Keratinocyte (primary cell): Measurements from ENCODE around the gene ATAD3A. TPM values are rescaled to one million over a fixed set of nuclear protein-coding genes. Genes with fewer than 3 reads are reported as not detected.
"Not testable (repeated sequence)": the region's sequence is repeated elsewhere in the genome, so short reads cannot be mapped to it uniquely, and the experiment has no call there.

ENCODE experiments used
- DNase-seq: peaks from one replicate; pipeline ENCODE4 v3.0.0-alpha.2; 2011; ENCODE audit warnings: low read depth, missing footprints, low spot score
- FAIRE-seq: peaks from 2 replicates; lab custom pipeline; 2011; peaks lifted over from hg19 to GRCh38; lab: Jason Lieb, UNC
- H2AFZ ChIP-seq: 2 replicates; pipeline ENCODE4 v1.6.0; 2012; ENCODE audit warnings: low read length, control low read depth, inconsistent platforms; ENCODE audit not compliant: control insufficient read depth
- H3K27ac ChIP-seq: 2 replicates; pipeline ENCODE4 v1.5.1; 2011; ENCODE audit warnings: low read length; ENCODE audit not compliant: control insufficient read depth, insufficient read depth
- H3K27me3 ChIP-seq: 3 replicates; pipeline ENCODE4 v1.6.0; 2011; ENCODE audit warnings: low read length; ENCODE audit not compliant: control insufficient read depth, insufficient read depth; ENCODE audit errors: extremely low read depth
- H3K36me3 ChIP-seq, 2 experiments: 2 replicates in 1 of 2; 3 replicates in 1 of 2; pipeline ENCODE4 v1.5.1; 2011; ENCODE audit warnings: low read length in 2 of 2, mild to moderate bottlenecking in 1 of 2; ENCODE audit not compliant: control insufficient read depth in 2 of 2, insufficient read depth in 2 of 2; ENCODE audit errors: extremely low read depth in 1 of 2
- H3K4me1 ChIP-seq: 3 replicates; pipeline ENCODE4 v1.5.1; 2011; ENCODE audit warnings: low read length; ENCODE audit not compliant: control insufficient read depth, insufficient read depth; ENCODE audit errors: extremely low read depth
- H3K4me2 ChIP-seq: 3 replicates; pipeline ENCODE4 v1.6.0; 2011; ENCODE audit warnings: low read depth, low read length; ENCODE audit not compliant: control insufficient read depth, insufficient read depth; ENCODE audit errors: extremely low read depth
- H3K4me3 ChIP-seq, 3 experiments: fragments of 200-600 bp in 1 of 3; sonication (generic) in 1 of 3; 2 replicates in 2 of 3; 3 replicates in 1 of 3; pipeline ENCODE4 v1.5.1; 2011 to 2016; ENCODE audit warnings: low read length in 3 of 3, mild to moderate bottlenecking in 3 of 3, control low read depth in 2 of 3, inconsistent platforms in 1 of 3, low read depth in 1 of 3, mixed read lengths in 1 of 3, mixed run types in 1 of 3, moderate library complexity in 1 of 3; ENCODE audit not compliant: control insufficient read depth in 2 of 3, insufficient read depth in 2 of 3; ENCODE audit errors: extremely low read depth in 1 of 3
- H3K79me2 ChIP-seq: 2 replicates; pipeline ENCODE4 v1.6.0; 2012; ENCODE audit warnings: low read length; ENCODE audit not compliant: control insufficient read depth, insufficient read depth
- H3K9ac ChIP-seq: 3 replicates; pipeline ENCODE4 v1.6.0; 2011; ENCODE audit warnings: low read length; ENCODE audit not compliant: control insufficient read depth, insufficient read depth; ENCODE audit errors: extremely low read depth
- H3K9me1 ChIP-seq: 3 replicates; pipeline ENCODE4 v1.6.0; 2011; ENCODE audit warnings: low read length; ENCODE audit not compliant: control insufficient read depth, insufficient read depth; ENCODE audit errors: extremely low read depth
- H3K9me3 ChIP-seq: 2 replicates; pipeline ENCODE4 v1.5.1; 2012; ENCODE audit warnings: low read depth, low read length; ENCODE audit not compliant: control insufficient read depth
- H4K20me1 ChIP-seq: 3 replicates; pipeline ENCODE4 v1.6.0; 2011; ENCODE audit warnings: low read length; ENCODE audit not compliant: control insufficient read depth, insufficient read depth; ENCODE audit errors: extremely low read depth
- EZH2 ChIP-seq: IDR thresholded peaks from one replicate; pipeline ENCODE4 v1.6.1; 2012; ENCODE audit warnings: inconsistent platforms, mild to moderate bottlenecking, low read length, moderate library complexity
- dilution Hi-C: fragments of 300-500 bp; cut with MboI; formaldehyde crosslinking; loops from one replicate; pipeline ENCODE4 v1.7.0; 2020; ENCODE audit warnings: low sequenced_read_pairs; ENCODE audit not compliant: extremely low pct_ligation_motif_present
- polyA plus RNA-seq, 5 experiments: library from polyadenylated mRNA; depleted of rRNA in 3 of 5; stranded (reverse) in 3 of 5; stranded (forward) in 1 of 5; unstranded in 1 of 5; fragments of >200 nt; gene quantifications; 1 replicate in 1 of 5; 2 replicates in 3 of 5; 3 replicates in 1 of 5; pipeline versions ENCODE4 v1.2.1 to v1.2.3, GENCODE V29; 2011 to 2012; ENCODE audit warnings: missing spikeins in 2 of 5, low read depth in 1 of 5, low replicate concordance in 1 of 5
- TF ChIP-seq, protein P1 (sequence below), 3 experiments: IDR thresholded peaks in 1 of 3; conservative IDR thresholded peaks in 1 of 3; optimal IDR thresholded peaks in 1 of 3; 2 replicates in 2 of 3; 3 replicates in 1 of 3; pipeline versions ENCODE3 to v1.5.1; 2011; ENCODE audit warnings: low read length in 3 of 3, mild to moderate bottlenecking in 3 of 3, moderate library complexity in 2 of 3, control low read depth in 1 of 3, inconsistent platforms in 1 of 3; ENCODE audit not compliant: insufficient read depth in 2 of 3; ENCODE audit errors: extremely low read depth in 1 of 3

Gene ATAD3A
- polyA plus RNA-seq, 1 donor (not counting 4 experiments of a cell fraction or from before 2014, with no cell fraction given) = 19.9 TPM

- Histone ChIP-seq H3K4me2 (no peak overlapping the region), H3K4me3 (no peak overlapping the region), H3K9ac (no peak overlapping the region), H3K79me2 (no peaks in the 10 kb centered on the region), H3K9me3 (no peaks in the 10 kb centered on the region), H3K4me1 (peaks cover 12% of the 10 kb centered on the region), H4K20me1 (no peaks in the 10 kb centered on the region), H2AFZ (no peak overlapping the region), H3K9me1 (no peaks in the 10 kb centered on the region), H3K27ac (no peak overlapping the region), H3K27me3 (no peaks in the 10 kb centered on the region), H3K36me3 (no peaks in the 10 kb centered on the region)
- DNase-seq (no peak), FAIRE-seq (no peak)
- dilution Hi-C loops = no loop called here
- TF ChIP-seq EZH2 = no peak
- TF ChIP-seq, protein P1, sequence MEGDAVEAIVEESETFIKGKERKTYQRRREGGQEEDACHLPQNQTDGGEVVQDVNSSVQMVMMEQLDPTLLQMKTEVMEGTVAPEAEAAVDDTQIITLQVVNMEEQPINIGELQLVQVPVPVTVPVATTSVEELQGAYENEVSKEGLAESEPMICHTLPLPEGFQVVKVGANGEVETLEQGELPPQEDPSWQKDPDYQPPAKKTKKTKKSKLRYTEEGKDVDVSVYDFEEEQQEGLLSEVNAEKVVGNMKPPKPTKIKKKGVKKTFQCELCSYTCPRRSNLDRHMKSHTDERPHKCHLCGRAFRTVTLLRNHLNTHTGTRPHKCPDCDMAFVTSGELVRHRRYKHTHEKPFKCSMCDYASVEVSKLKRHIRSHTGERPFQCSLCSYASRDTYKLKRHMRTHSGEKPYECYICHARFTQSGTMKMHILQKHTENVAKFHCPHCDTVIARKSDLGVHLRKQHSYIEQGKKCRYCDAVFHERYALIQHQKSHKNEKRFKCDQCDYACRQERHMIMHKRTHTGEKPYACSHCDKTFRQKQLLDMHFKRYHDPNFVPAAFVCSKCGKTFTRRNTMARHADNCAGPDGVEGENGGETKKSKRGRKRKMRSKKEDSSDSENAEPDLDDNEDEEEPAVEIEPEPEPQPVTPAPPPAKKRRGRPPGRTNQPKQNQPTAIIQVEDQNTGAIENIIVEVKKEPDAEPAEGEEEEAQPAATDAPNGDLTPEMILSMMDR (optimal IDR thresholded peaks at IDR 0.05 in 1 of 3, IDR thresholded peaks at IDR 0.05 in 1 of 3, conservative IDR thresholded peaks at IDR 0.05 in 1 of 3; ENCODE audit: extremely low read depth in 1 of 3, insufficient read depth in 2 of 3, low read length in 3 of 3) = no peak
Observed at GRCh38 chr1:1463312-1463711, 48.6 kb upstream of the ATAD3A start.

DNA sequence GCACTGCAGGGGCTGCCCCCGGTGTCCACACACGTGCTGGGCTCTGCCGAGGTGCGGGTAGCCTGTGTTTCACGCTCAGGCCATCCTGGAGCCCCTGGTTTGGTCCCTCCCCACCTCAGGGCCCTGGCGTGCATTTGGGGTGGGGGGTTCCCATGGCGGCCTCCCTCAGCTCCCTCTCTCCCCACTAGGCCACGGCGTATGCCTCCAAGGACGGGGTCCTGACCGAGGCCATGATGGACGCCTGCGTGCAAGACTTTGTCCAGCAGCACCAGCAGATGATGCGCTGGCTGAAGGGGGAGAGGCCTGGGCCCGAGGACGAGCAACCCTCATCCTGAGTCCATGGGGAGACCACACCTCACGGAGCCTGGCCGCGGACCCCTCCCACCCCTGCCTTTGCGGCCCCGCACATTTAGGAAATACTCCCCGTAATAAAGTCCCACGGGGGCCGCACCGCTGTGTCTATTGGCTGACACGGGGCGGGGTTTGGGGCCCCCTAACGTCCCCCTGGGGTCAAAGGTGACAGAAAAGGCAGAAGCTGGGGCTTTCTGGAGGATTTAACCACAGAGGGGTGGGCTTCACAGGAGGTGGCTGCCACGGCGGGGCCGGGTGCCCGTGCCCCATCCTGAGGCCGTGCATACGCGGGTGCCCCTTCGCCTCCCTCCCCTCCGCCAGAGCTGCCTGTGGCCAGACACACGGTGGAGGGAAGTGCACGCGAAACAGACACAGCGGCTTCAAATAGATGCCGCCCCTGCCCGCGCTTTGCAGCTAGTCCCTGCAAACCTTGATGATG, 43.6 kb upstream of the ATAD3A start:
- H3K9me1 ChIP-seq, FAIRE-seq, H3K9me3 ChIP-seq, dilution Hi-C loops, H3K4me2 ChIP-seq, DNase-seq, H2AFZ ChIP-seq, H3K4me1 ChIP-seq, H3K9ac ChIP-seq, H3K36me3 ChIP-seq, H3K27ac ChIP-seq, H3K4me3 ChIP-seq, H3K27me3 ChIP-seq, H4K20me1 ChIP-seq: not testable (repeated sequence)
- peaks cover 14% of the 10 kb centered on the region for H3K79me2 ChIP-seq
